SK-N-MC (cell line): ENCODE results near the gene GMDS.

ENCODE experiments used
- EZH2 ChIP-seq: fragments of 200-600 bp; sonication (generic); IDR thresholded peaks from one replicate; pipeline ENCODE4 v1.6.1; 2017; ENCODE audit warnings: antibody characterized with exemption
- FOXP2 ChIP-seq: optimal IDR thresholded peaks from 2 replicates; pipeline ENCODE3; 2011; ENCODE audit warnings: mild to moderate bottlenecking, moderate library complexity; ENCODE audit not compliant: insufficient read depth; ENCODE audit errors: extremely low read length, control extremely low read depth
- POLR2AphosphoS5 ChIP-seq: IDR thresholded peaks from 2 replicates; pipeline ENCODE4 v1.6.1; 2012; ENCODE audit warnings: mild to moderate bottlenecking, low read depth, low read length, borderline replicate concordance

DNA sequence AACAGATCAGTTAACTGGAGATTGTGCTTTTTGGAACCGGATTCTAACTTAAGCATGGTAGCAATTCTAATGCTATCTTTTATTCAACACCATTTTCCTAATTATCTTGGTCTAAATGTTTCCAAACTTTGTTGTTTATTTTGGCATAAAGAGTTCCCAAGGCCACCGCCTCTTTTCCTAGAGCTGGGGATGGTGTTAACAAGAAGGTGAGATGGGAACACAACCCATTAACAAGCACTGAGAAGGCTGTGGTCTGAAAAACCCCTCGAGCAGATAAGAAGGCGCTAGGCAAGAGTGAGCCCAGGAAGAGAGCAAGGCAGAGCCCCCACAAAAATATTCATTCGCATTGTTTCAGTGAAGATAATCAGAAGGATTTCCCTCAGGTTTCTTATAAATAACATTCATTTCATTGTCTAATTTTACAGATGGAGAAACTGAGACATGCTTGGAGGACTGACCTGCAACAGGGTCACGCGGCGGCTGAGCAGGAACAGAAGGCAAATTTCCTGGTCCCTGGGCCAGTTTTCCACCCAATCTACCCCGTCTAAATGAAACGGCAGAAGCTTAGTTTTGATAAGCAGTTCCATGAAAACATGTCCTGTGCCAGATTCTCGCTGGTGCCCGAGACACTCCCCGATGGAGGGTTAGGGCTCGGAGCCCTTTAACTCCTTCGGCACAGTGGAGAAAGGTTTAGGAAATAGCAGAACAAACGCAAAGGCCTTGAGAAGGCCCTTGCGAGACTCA, 480.1 kb downstream of the GMDS start:
- TF ChIP-seq EZH2 (no peak), POLR2AphosphoS5 (no peak), FOXP2 (no peak)
